ENCODE data around the gene CEP112. TPM values are rescaled to one million over a fixed set of nuclear protein-coding genes. Genes with fewer than 3 reads are reported as not detected.

CEP112 gene
- total RNA-seq, 1 donor from 2014 or later, result 9.7 TPM

- peaks cover 48% of the 10 kb centered on the region for H3K4me1 Mint-ChIP-seq
- no peak overlapping the region for H3K27ac Mint-ChIP-seq
- no peak overlapping the region for H3K9ac ChIP-seq
These were observed 492.5 kb downstream of the CEP112 start for GRCh38 chr17:65699459-65699858.

GRCh38 chr17:65698381-65699061 is 493.4 kb downstream of the CEP112 start:
- H3K4me1 ChIP-seq, result peaks cover 24% of the 10 kb centered on the region
- no peaks in the 10 kb centered on the region for H3K79me2 ChIP-seq (ENCODE audit: low read depth)
- H3K27ac Mint-ChIP-seq, result peak overlapping the region; percentile 98
- H3K4me3 ChIP-seq, result peak overlapping the region; percentile 26
- no peak for TF ChIP-seq EZH2phosphoT487 (IDR thresholded peaks at IDR 0.05)
- TF ChIP-seq EZH2 (IDR thresholded peaks at IDR 0.05), result no peak
- TF ChIP-seq CTCF (IDR thresholded peaks at IDR 0.05), result no peak
- peak; percentile 46 for DNase-seq (ENCODE audit: low spot score)
- peak overlapping the region; percentile 82 for H3K4me3 Mint-ChIP-seq
- H2AFZ ChIP-seq (replicated peaks), result peak overlapping the region; percentile 37
- peak overlapping the region; percentile 62 for H3K4me2 ChIP-seq
- peaks cover 3% of the 10 kb centered on the region for H3K9me3 Mint-ChIP-seq
- no peaks in the 10 kb centered on the region for H3F3A ChIP-seq (ENCODE audit: low read depth)
- H3K27ac ChIP-seq, result no peak overlapping the region
- no peak overlapping the region for H3K9ac ChIP-seq
- no peaks in the 10 kb centered on the region for H3K9me3 ChIP-seq (ENCODE audit: low read depth)
- no peaks in the 10 kb centered on the region for H4K20me1 ChIP-seq (ENCODE audit: low read depth)
- no peaks in the 10 kb centered on the region for H3K27me3 Mint-ChIP-seq (ENCODE audit: insufficient read depth, low read depth)
- no peaks in the 10 kb centered on the region for H3K27me3 ChIP-seq
- peaks cover 49% of the 10 kb centered on the region for H3K4me1 Mint-ChIP-seq
- H3K36me3 Mint-ChIP-seq, result peaks cover 11% of the 10 kb centered on the region
- no peaks in the 10 kb centered on the region for H3K36me3 ChIP-seq

More at GRCh38 chr17:65699459-65699858, 492.5 kb downstream of the CEP112 start:
- no peak overlapping the region for H3K4me3 ChIP-seq
- H3K27me3 Mint-ChIP-seq (ENCODE audit: insufficient read depth, low read depth), result no peaks in the 10 kb centered on the region
- H3K36me3 ChIP-seq, result no peaks in the 10 kb centered on the region
- no peak overlapping the region for H2AFZ ChIP-seq (replicated peaks)
- H3F3A ChIP-seq (ENCODE audit: low read depth), result no peaks in the 10 kb centered on the region
- H3K4me2 ChIP-seq, result no peak overlapping the region
- no peaks in the 10 kb centered on the region for H3K27me3 ChIP-seq
- peaks cover 3% of the 10 kb centered on the region for H3K9me3 Mint-ChIP-seq
- H3K36me3 Mint-ChIP-seq, result peaks cover 13% of the 10 kb centered on the region
- no peak overlapping the region for H3K27ac ChIP-seq
- DNase-seq (ENCODE audit: low spot score), result no peak
- no peaks in the 10 kb centered on the region for H3K9me3 ChIP-seq (ENCODE audit: low read depth)
- H3K4me1 ChIP-seq, result peaks cover 24% of the 10 kb centered on the region
- no peaks in the 10 kb centered on the region for H3K79me2 ChIP-seq (ENCODE audit: low read depth)
- no peaks in the 10 kb centered on the region for H4K20me1 ChIP-seq (ENCODE audit: low read depth)
- TF ChIP-seq EZH2phosphoT487 (IDR thresholded peaks at IDR 0.05), result no peak
- no peak for TF ChIP-seq EZH2 (IDR thresholded peaks at IDR 0.05)
- no peak for TF ChIP-seq CTCF (IDR thresholded peaks at IDR 0.05)
- peak overlapping the region; percentile 11 for H3K4me3 Mint-ChIP-seq

GRCh38 chr17:65697661-65698060 is 494.3 kb downstream of the CEP112 start:
- DNase-seq (ENCODE audit: low spot score), result no peak
- Histone ChIP-seq H3K9me3 (ENCODE audit: low read depth) (no peaks in the 10 kb centered on the region), H3K79me2 (ENCODE audit: low read depth) (no peaks in the 10 kb centered on the region), H3K4me1 (peaks cover 24% of the 10 kb centered on the region), H3K9ac (no peak overlapping the region), H3K27ac (no peak overlapping the region), H3F3A (ENCODE audit: low read depth) (no peaks in the 10 kb centered on the region), H2AFZ (replicated peaks) (no peak overlapping the region), H4K20me1 (ENCODE audit: low read depth) (no peaks in the 10 kb centered on the region), H3K4me3 (peak overlapping the region; percentile 26), H3K36me3 (no peaks in the 10 kb centered on the region), H3K4me2 (peak overlapping the region; percentile 62), H3K27me3 (no peaks in the 10 kb centered on the region)
- TF ChIP-seq CTCF (IDR thresholded peaks at IDR 0.05), result no peak
- no peak for TF ChIP-seq EZH2 (IDR thresholded peaks at IDR 0.05)
- TF ChIP-seq EZH2phosphoT487 (IDR thresholded peaks at IDR 0.05), result no peak
- Mint-ChIP-seq H3K27me3 (ENCODE audit: insufficient read depth, low read depth) (no peaks in the 10 kb centered on the region), H3K27ac (peak overlapping the region; percentile 98), H3K4me1 (peaks cover 50% of the 10 kb centered on the region), H3K4me3 (peak overlapping the region; percentile 82), H3K9me3 (peaks cover 3% of the 10 kb centered on the region), H3K36me3 (peaks cover 11% of the 10 kb centered on the region)

Data from neural progenitor cell (in vitro differentiated cells).